ENCODE results near the gene ELOVL1.

GRCh38 chr1:43338001-43338400, 29.8 kb downstream of the ELOVL1 start:
- no peak for TF ChIP-seq POLR2AphosphoS5 (IDR thresholded peaks at IDR 0.05; ENCODE audit: low read depth)
- no peak for TF ChIP-seq CTCF (conservative IDR thresholded peaks at IDR 0.05; ENCODE audit: low read depth in 2 of 2)
- TF ChIP-seq REST (IDR thresholded peaks at IDR 0.05; ENCODE audit: unreplicated experiment), result no peak
- no peak for TF ChIP-seq EZH2 (IDR thresholded peaks at IDR 0.05; ENCODE audit: low read depth, unreplicated experiment)
- TF ChIP-seq CREB1 (CRISPR knock-in tag; IDR thresholded peaks at IDR 0.05; ENCODE audit: low read depth), result no peak
- no peak for TF ChIP-seq EZH2phosphoT487 (IDR thresholded peaks at IDR 0.05; ENCODE audit: unreplicated experiment)
- no peak for TF ChIP-seq ZNF114 (CRISPR knock-in tag; IDR thresholded peaks at IDR 0.05)
- TF ChIP-seq STAT1 (IDR thresholded peaks at IDR 0.05; ENCODE audit: unreplicated experiment), result no peak
- TF ChIP-seq ZNF462 (CRISPR knock-in tag; IDR thresholded peaks at IDR 0.05), result no peak
- TF ChIP-seq JUNB (IDR thresholded peaks at IDR 0.05; ENCODE audit: unreplicated experiment), result no peak
- no peak for TF ChIP-seq ETS1 (IDR thresholded peaks at IDR 0.05)
- TF ChIP-seq NANOG (IDR thresholded peaks at IDR 0.05; ENCODE audit: borderline replicate concordance), result no peak

All from GM23338 (cell line).